NCI-H82 treated with DMSO at 0.1 percent for 48 hours (cell line): ENCODE results near the gene FAM8A1.
A peak's percentile ranks its signal among the peaks of the same experiment; 100 is the strongest.
"Not testable (repeated sequence)": the region's sequence is repeated elsewhere in the genome, so short reads cannot be mapped to it uniquely, and the experiment has no call there.

Experiments
- DNase-seq: peaks from one replicate; lab custom pipeline; 2025; ENCODE audit not compliant: unreplicated experiment; lab: John Stamatoyannopoulos, UW

The FAM8A1 gene, protein sequence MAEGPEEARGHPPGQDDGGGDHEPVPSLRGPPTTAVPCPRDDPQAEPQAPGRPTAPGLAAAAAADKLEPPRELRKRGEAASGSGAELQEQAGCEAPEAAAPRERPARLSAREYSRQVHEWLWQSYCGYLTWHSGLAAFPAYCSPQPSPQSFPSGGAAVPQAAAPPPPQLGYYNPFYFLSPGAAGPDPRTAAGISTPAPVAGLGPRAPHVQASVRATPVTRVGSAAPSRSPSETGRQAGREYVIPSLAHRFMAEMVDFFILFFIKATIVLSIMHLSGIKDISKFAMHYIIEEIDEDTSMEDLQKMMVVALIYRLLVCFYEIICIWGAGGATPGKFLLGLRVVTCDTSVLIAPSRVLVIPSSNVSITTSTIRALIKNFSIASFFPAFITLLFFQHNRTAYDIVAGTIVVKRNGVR

DNA sequence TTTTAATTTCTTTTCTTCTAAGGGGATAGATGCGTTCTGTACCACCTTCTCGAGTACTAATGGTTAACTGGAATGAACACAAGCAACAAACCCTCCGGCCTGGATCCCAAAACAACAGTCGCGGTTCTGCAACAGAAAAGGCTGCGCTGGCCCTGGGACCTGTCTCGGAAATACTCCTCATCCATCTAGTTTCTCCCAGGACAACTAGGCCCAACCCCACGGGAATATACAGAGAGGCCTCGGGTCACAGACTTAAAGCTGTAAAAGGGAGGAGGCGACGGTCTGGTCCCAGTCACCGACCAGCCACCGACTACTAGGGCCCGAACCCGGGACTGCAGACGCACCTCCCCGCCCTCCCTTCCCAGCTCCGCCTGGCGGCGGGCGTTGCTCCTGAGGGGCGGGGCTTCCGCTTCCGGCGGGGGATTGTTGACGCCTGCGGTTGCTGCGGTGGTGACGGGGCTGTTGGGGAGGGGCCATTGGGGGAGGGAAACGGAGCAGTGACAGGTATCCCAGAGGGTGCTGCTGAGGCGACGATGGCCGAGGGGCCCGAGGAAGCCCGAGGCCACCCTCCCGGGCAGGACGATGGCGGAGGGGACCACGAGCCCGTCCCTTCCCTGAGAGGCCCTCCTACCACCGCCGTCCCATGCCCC lies at the start of gene FAM8A1:
Gene FAM8A1, plus strand, starts transcription at position 426 of the 650 bp plus-strand sequence. Its CDS starts 108 bp downstream, at position 534.
- DNase-seq = peak; percentile 76

DNA sequence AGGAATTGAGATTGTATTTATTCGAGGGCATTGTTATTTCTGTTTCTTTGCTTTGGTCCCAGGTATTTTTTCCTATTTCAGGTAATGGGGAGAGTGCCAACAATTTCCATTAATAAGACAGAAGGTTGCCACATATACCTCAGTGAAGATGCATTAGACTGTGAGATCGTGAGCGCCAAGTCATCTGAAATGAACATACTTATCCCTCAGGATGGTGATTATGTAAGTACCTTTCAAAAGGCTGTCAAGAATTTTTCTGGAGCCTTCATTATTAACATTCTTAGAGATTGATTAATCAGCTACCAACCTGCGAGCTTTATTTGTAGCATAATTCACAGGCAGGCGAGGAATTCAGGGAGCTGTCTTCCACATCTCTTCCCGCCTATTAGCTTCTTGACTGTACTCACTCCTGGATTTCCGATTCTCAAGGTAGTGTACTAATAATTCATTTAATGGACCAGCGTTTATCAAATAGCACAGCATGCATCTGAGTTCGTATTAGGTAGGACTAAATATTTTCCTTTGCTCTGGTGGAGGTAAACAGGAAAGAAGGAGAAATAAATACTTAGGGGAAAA lies 48.6 kb upstream of the FAM8A1 start:
- DNase-seq = no peak

DNA sequence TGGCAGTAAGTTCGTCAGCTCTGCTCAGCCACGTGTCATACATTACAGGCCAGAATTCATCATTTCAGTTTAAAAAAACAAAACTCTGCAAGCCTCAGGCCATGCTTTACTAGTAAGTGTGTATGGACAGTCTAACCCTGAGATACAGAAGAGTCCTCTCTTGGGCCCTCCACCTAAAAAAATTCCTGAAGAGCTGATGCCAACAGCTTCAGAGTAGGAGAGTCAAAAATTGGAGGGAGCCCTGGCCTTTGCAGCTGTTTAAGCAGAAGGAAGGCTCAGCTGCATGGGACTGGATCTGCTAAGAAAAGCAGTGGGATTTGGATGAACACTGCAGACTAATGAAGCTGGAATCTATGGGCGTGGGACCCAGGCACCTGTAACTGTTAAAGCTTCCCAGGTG lies 47.2 kb upstream of the FAM8A1 start:
- DNase-seq = no peak

DNA sequence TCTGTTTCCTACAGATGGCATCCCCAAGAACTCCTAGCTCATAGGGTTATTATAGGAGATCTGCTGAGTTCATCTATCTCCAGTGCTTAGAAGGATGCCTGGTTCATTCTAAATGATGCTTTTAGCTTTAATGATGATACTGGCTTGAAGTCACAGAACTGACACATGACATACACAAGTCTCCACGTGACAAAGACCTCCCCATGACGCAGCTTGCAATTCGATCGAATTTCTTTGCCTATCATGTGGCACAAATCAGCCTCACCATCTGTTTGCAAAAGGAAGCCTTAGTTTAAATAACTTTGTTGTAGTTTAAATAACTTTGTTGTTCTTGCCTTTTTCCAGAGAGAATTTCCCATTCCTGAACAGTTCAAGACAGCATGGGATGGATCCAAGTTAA lies 44.1 kb upstream of the FAM8A1 start:
- no peak for DNase-seq

DNA sequence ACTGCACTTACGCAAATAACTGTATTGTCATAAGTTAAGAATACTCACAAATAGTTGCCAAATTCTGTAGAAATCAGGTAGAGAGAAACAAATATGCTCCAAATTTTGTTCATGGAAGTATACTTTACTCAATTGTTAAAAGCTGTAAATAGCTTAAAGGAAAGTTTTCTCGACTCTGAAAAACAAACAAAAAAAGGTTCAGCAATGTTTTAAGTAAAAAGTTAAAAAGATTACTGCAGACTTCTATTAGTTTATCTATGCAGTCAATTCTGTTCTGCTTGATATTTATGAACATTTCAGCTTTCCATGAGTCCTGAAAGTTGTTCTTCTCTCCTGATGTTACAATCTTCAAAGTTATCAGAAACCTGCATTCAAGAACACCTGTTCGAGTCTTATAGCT lies 37.5 kb upstream of the FAM8A1 start:
- no peak for DNase-seq

DNA sequence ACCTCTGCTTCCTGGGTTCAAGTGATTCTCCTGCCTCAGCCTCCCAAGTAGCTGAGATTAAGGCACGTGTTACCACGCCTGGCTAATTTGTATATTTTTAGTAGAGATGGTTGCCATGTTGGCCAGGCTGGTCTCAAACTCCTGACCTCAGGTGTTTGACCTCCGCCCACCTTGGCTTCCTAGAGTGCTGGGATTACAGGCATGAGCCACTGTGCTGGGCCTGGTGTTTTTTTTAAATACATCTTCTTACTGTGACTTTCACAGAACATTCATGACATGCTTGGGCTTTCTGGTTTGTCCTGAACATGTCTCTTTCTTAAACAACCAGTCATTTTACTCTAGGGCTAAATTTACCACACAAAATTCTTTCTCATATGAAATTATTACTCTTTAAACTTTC lies 34.7 kb upstream of the FAM8A1 start:
- no peak for DNase-seq

DNA sequence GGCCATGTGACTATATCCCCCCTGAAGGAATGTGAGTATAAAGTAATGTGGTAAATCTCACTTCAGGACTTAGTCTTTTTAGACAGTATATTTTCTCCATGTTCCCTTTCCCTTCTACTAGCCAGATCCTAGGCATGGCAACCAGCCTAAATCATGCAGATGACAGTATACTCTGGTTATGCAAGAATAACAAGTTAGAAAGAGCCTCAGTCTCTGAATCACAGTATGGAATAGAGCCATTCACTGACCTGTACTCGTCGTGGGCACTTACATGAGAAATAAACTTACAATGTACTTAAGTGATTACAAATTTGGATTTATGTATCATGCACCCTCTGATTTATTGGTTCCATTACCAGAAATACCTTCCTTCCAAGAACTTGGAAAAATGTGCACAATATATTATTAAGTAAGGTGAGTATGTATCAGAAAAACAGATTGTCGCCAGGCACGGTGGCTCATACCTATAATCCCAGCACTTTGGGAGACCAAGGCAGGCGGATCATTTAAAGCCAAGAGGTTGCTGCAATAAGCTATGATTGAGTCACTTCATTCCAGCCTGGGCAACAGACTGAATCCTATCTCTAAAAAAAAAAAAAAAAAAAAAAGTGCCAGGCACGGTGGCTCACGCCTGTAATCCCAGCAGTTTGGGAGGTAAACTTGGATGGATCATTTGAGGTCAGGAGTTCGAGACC lies 25.1 kb upstream of the FAM8A1 start:
- DNase-seq = no peak

DNA sequence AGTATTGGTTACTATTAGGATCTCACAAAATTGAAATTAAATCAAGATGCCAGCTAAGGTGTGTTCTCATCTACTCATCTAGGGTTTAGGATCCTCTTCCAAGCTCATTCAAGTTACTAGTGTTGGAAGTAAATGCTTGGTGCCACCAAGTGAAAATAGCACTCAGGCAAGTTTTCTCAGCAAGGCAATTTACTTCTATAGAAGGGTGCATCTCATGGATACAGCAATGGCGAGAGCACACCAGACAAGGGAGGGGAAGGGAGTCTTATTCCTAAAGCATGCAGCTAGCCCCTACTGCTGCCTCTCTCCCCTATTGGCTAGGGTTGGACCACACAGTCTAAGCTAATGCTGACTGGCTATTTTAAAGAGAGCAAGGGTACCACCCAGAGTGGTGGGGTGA lies 23.0 kb upstream of the FAM8A1 start:
- no peak for DNase-seq

DNA sequence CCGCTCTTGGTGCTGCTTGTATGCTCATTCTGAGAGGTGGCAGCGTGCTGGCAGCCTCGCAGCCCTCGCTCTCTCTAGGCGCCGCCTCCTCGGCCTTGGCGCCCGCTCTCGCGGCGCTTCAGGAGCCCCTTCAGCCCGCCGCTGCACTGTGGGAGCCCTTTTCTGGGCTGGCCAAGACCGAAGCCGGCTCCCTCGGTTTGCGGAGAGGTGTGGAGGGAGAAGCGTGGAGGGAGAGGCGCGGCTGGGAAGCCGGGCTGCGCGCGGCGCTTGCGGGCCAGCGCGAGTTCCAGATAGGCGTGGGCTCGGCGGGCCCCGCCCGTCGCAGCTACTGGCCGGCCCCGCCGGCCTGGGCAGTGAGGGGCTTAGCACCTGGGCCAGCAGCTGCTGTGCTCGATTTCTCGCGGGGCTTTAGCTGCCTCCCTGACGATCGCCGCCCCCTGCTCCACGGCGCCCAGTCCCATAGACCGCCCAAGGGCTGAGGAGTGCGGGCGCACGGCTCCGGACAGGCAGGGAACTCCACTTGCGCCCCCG lies 19.5 kb upstream of the FAM8A1 start:
- no peak for DNase-seq

DNA sequence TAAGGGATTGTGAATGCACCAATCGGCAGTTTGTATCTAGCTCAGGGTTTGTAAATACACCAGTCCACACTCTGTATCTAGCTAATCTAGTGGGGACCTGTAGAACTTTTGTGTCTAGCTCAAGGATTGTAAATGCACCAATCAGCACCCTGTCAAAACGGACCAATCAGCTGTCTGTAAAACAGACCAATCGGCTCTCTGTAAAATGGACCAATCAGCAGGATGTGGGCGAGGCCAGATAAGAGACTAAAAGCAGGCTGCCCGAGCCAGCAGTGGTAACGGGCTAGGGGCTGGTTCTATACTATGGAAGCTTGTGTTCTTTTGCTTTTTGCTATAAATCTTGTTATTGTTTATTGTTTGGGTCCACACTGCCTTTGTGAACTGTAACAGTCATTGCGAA lies 18.8 kb upstream of the FAM8A1 start:
- DNase-seq = not testable (repeated sequence)

DNA sequence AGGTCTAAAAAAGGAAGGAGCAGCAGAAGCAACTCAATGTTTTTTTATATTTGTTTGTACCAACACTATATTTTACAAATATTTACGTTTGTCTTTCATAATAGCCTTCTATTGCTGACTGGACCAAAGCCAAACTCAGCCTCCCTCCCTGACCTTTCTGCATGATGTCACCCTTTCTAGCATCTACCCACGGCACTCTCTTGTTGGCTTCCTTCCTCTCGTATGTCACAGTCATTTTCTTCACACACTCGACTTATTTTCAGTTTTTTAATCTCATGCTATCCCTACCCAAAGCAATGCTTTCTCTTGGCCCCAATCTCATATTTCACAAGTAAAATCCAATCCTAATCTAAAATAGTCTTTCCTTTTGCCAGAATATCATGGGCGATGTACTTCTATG lies 16.3 kb upstream of the FAM8A1 start:
- DNase-seq = no peak

DNA sequence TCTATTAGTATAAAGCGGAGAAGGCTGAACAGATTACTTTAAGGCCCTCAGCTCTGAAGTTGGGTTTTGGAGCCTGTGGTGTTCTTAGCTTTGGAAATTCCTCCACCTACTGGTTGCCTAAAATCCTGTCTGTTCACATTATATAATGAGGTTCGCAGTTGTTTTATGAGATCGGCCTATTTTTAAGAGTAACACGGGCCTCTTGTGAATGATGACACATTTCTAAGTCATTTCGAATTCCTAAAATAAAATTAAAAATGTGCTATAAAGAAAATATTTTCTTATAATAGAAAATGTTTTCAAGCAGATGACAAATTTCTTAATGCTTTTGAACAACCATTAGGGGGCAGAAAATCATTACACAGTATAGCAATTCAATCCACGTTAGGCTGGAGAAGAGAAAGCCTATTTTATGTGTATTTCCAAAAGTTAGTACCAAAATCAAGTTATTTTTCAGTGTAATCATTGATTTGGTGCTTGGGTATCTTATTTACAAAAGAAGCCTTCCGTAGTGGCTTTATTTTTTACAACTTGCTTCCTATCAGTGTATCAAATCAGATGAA lies 15.8 kb upstream of the FAM8A1 start:
- peak; percentile 81 for DNase-seq

DNA sequence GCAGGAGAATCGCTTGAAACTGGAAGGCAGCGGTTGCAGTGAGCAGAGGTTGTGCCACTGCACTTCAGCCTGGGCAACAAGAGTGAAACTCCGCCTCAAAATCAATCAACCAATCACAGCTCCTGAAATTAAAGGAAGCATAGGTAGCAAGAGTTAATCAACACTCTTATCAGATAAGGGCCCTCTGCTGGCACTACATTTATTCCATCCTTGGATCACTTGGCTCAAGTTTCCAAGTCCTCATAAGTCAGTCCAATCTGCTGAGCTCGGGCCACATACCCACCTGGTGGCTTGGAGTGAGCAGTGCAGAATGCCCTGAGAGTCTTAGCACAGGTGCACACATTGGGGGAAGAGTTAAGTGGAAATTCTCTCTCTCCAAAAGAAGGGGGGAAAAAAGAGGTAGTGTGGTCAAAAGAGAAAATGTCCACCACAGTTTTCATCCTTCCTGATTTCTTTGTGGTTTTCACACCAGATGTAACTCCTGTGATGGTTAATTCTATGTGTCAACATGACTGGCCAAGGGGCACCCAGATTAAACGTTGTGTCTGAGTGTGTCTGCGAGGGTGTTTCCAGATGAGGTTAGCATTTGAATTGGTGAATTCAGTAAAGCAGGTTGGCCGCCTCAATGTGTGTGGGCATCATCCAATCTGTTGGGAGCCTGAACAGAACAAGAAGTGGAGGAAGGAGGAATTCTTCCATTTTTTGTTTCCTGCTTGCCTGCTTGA lies 14.2 kb upstream of the FAM8A1 start:
- no peak for DNase-seq

DNA sequence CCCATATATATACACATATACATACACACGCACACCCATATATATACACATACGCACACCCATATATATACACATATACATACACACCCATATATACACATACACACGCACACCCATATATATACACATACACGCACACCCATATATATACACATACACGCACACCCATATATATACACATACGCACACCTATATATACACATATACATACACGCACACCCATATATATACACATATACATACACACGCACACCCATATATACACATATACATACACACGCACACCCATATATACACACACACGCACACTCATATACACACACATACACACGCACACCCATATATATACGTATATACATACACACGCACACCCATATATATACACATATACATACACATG lies 13.5 kb upstream of the FAM8A1 start:
- not testable (repeated sequence) for DNase-seq

DNA sequence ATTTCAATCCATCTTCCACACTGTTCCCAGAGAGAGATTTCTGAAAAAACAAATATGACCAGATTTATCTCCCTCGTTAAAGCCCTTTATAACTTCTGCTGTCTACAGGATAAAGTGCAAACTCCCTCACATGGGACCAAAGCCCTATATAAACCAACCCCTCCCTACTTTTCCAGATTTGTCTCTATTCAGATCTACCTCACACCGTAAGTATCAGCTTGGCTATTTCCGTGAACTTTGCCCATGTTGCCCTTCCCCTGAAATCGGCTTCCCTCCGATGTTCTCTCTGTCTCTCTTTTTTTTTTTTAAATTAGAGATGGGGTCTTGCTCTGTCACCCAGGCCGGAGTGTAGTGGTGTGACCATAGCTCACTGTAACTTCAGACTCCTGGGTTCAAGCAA lies 12.1 kb upstream of the FAM8A1 start:
- DNase-seq = no peak

DNA sequence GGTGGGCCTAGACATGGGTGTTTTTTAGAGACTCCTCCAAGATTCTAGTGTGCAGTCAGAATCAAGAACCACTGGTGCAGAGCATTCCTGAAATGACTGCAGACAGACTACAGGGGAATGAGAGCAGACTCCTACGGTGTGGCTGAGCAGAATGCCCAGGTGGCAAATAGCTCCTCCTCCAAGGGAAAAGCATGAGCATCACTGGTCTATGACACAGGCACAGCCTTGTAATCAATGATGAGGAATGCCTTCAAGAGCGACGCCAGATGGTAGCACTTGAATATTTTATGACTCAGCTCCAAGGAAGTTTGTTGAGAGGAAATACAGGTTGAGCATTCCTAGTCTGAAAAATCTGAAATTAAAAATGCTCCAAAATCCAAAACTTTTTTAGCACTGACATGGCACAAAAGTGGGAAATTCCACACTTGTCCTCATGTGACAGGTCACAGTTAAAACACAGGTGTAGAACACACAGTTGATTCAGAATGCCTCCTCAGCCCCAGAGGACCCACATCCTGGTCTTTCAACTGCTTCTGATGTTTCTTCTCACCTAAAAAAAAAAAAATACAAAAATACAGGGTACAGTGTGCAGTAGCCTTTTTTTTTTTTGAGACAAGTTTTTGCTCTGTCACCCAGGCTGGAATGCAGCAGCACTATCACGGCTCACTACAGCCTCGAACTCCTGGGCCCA lies 10.6 kb upstream of the FAM8A1 start:
- no peak for DNase-seq

DNA sequence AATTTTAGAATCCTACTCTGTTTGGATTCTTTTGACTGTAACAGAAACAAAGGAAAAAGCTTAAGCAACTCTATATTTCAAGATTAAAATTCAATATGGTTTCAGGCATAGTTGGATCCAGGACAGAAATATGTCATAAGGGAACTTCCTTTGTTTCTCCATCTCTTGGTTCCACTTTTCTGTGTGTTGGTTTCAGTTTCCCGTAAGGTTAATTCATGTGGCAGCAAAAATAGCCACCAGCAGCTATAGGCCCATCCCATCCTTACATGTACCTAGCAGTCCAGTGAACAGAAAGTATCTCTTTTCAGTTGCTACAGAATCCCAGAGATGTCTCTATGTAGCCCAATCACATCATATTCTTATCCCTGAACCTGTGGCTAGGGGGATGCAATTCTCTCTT lies 8.8 kb upstream of the FAM8A1 start:
- DNase-seq = no peak

DNA sequence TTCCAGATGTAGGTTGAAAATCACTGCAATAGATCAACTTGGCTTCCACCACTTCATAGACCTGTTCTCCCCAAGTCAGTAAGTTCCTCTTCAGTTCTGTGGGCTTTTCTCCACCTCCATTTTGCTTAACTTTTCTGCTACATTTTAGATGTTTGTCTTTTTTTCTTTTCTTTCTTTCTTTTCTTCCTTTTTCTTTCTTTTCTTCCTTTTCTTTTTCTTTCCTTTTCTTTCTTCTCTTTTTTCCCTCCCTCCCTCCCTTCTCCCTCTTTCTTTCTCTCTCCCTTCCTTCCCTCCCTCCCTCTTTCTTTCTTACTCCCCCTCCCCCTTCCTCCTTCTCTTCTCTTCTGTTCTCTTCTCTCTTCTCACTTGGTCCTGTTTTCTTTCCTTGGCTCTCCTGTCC lies 6.9 kb upstream of the FAM8A1 start:
- DNase-seq = no peak

DNA sequence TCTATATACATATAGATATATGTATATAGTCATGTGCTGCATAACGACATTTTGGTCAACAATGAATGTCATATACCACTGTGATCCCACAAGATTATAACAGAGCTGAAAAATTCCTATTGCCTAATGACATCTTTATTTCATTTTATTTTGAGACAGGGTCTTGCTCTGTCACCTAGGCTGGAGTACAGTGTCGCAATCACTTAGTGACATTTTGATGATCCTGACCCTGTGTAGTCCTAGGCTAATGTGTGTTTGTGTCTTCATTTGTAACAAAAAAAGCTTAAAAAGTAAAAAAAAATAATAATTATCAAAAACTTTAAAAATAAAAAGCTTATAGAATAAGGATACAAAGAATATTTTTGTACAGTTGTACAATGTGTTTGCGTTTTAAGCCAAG lies 4.0 kb upstream of the FAM8A1 start:
- DNase-seq = no peak
